GM23248 (cell line): ENCODE results near the gene CLSTN2. TPM values are rescaled to one million over a fixed set of nuclear protein-coding genes. Genes with fewer than 3 reads are reported as not detected.

Source experiments
- DNase-seq: peaks from one replicate; pipeline ENCODE4 v3.0.0-alpha.2; 2015
- H2AFZ ChIP-seq: fragments of 200-600 bp; sonication (generic); 2 replicates; pipeline ENCODE4 v1.6.1; 2016; ENCODE audit warnings: antibody characterized with exemption
- H3F3A ChIP-seq: fragments of 200-600 bp; sonication (generic); 2 replicates; pipeline ENCODE4 v1.6.1; 2016; ENCODE audit warnings: mild to moderate bottlenecking, antibody characterized with exemption, mixed run types; ENCODE audit not compliant: insufficient read depth
- H3K27ac ChIP-seq: fragments of 200-600 bp; sonication (generic); 2 replicates; pipeline ENCODE4 v1.5.1; 2016; ENCODE audit warnings: mild to moderate bottlenecking
- H3K27me3 ChIP-seq: fragments of 200-600 bp; sonication (generic); replicated peaks from 2 replicates; pipeline ENCODE4 v1.6.1; 2016; ENCODE audit warnings: mild to moderate bottlenecking; ENCODE audit not compliant: insufficient read depth
- H3K36me3 ChIP-seq: fragments of 200-600 bp; sonication (generic); 2 replicates; pipeline ENCODE4 v1.6.1; 2016; ENCODE audit warnings: low read depth, mild to moderate bottlenecking
- H3K4me1 ChIP-seq: fragments of 200-600 bp; sonication (generic); 2 replicates; pipeline ENCODE4 v1.6.1; 2016; ENCODE audit warnings: mild to moderate bottlenecking; ENCODE audit not compliant: insufficient read depth
- H3K4me2 ChIP-seq: fragments of 200-600 bp; sonication (generic); one replicate; pipeline ENCODE4 v1.6.1; 2016; ENCODE audit warnings: mild to moderate bottlenecking; ENCODE audit not compliant: unreplicated experiment
- H3K4me3 ChIP-seq: fragments of 200-600 bp; sonication (generic); 2 replicates; pipeline ENCODE4 v1.5.1; 2016; ENCODE audit warnings: mild to moderate bottlenecking
- H3K79me2 ChIP-seq: fragments of 200-600 bp; sonication (generic); 2 replicates; pipeline ENCODE4 v1.6.1; 2016; ENCODE audit warnings: mild to moderate bottlenecking; ENCODE audit not compliant: insufficient read depth
- H3K9ac ChIP-seq: fragments of 200-600 bp; sonication (generic); 2 replicates; pipeline ENCODE4 v1.6.1; 2016; ENCODE audit warnings: mild to moderate bottlenecking
- H3K9me2 ChIP-seq: fragments of 200-600 bp; sonication (generic); 2 replicates; pipeline ENCODE4 v1.6.1; 2016; ENCODE audit warnings: mixed run types, mild to moderate bottlenecking, moderate library complexity; ENCODE audit not compliant: insufficient read depth
- H3K9me3 ChIP-seq: fragments of 200-600 bp; sonication (generic); one replicate; pipeline ENCODE4 v1.6.1; 2017; ENCODE audit warnings: low read depth
- H4K20me1 ChIP-seq: fragments of 200-600 bp; sonication (generic); 2 replicates; pipeline ENCODE4 v1.6.0; 2016; ENCODE audit not compliant: insufficient read depth
- EZH2 ChIP-seq: fragments of 200-600 bp; sonication (generic); IDR thresholded peaks from 2 replicates; pipeline ENCODE4 v1.6.1; 2018; ENCODE audit warnings: antibody characterized with exemption, mild to moderate bottlenecking; ENCODE audit not compliant: insufficient read depth, poor library complexity, severe bottlenecking
- EZH2phosphoT487 ChIP-seq: fragments of 200-600 bp; sonication (generic); IDR thresholded peaks from 2 replicates; pipeline ENCODE4 v1.6.1; 2018; ENCODE audit warnings: antibody characterized with exemption, moderate library complexity, mild to moderate bottlenecking, low read depth; ENCODE audit not compliant: insufficient read depth
- WGBS, 2 experiments: methylation state at CpG; one replicate each; pipeline ENCODE4 v1.1.6; 2015 to 2017; ENCODE audit warnings: low lambda C conversion rate in 2 of 2, low coverage in 1 of 2; ENCODE audit errors: missing lambda C conversion rate in 2 of 2; 5-methylcytosine and 5-hydroxymethylcytosine counted together
- in situ Hi-C: fragments of 300-500 bp; cut with MboI; formaldehyde crosslinking; loops from 2 replicates; pipeline ENCODE4 v1.15.0; 2020
- polyA plus RNA-seq: library from polyadenylated mRNA; unstranded; fragments of >200 nt; fragmentation: Nextera tagmentation; extraction: Ambion mirVana; gene quantifications from 2 replicates; pipeline ENCODE4 v1.2.1, GENCODE V29; 2016
- total RNA-seq: library from RNA; depleted of rRNA; stranded (reverse); fragments of >200 nt; shearing (Covaris generic); gene quantifications from 2 replicates; pipeline ENCODE4 v1.2.3, GENCODE V29; 2014

CLSTN2 gene
- total and polyA plus RNA-seq, 2 experiments from 2014 or later: not detected

DNA sequence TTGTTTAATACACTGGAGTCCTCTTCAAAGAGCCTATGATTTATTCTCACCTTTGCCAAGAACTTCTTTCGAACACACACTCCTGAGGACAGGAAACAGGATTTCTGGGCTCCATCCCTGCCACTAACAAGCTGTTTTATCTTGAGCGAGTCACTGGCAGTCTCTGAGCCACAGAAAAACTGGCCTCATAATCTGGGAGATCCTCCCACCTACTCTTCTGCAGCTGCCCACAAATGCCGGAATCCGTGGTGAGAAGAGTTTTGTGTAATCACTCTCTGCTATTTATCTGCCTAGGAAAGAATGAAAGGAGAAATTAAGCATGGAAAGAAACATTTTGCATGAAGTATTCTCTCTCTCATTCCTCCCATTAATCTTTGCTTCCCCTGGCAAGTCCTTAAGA is 570.9 kb downstream of the CLSTN2 start:
- Histone ChIP-seq H3K36me3 (no peaks in the 10 kb centered on the region), H3K9me2 (no peaks in the 10 kb centered on the region), H3K4me2 (no peak overlapping the region), H3K27me3 (peaks cover 7% of the 10 kb centered on the region; the same call in 1 of the 2 replicates), H3F3A (no peaks in the 10 kb centered on the region), H3K79me2 (no peaks in the 10 kb centered on the region), H3K9me3 (no peaks in the 10 kb centered on the region), H4K20me1 (no peaks in the 10 kb centered on the region), H3K4me3 (no peak overlapping the region), H3K27ac (no peak overlapping the region), H3K9ac (no peak overlapping the region), H2AFZ (no peak overlapping the region), H3K4me1 (no peaks in the 10 kb centered on the region)
- TF ChIP-seq EZH2phosphoT487 (no peak), EZH2 (no peak)
- in situ Hi-C loops: no loop called here
- 18 to 21% methylated on average over 4 of the region's 4 CpGs for WGBS, 2 experiments
- no peak for DNase-seq

DNA sequence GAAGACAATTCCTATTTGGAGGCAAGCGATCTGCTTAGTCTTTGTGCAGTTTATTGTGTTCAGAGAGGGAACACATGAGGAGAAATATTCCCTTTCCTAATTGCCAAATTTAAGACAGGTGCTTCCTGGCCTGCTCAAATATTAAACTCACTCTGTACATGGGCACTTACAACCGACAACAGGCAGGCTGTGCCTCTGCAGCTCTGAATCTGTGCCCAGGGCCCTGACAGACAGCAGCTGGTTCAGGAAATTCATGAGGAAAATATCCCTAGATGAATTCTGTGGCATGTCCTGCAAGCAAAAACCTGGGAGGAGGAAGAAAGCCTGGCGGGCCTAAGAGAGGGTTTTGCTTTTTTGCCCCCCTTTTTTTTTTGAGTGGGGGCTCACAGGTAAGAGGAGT is 573.6 kb downstream of the CLSTN2 start:
- Histone ChIP-seq H3K4me1 (no peaks in the 10 kb centered on the region), H3K79me2 (no peaks in the 10 kb centered on the region), H4K20me1 (no peaks in the 10 kb centered on the region), H3K9me2 (no peaks in the 10 kb centered on the region), H3K4me2 (no peak overlapping the region), H3K4me3 (no peak overlapping the region), H2AFZ (no peak overlapping the region), H3K9me3 (no peaks in the 10 kb centered on the region), H3K9ac (no peak overlapping the region), H3K36me3 (no peaks in the 10 kb centered on the region), H3F3A (no peaks in the 10 kb centered on the region), H3K27me3 (peaks cover 7% of the 10 kb centered on the region; the same call in 1 of the 2 replicates), H3K27ac (no peak overlapping the region)
- 0 to 1% methylated on average over 3 of the region's 3 CpGs for WGBS, 2 experiments
- no peak for TF ChIP-seq EZH2
- TF ChIP-seq EZH2phosphoT487: no peak
- no peak for DNase-seq
- in situ Hi-C loops: no loop called here

DNA sequence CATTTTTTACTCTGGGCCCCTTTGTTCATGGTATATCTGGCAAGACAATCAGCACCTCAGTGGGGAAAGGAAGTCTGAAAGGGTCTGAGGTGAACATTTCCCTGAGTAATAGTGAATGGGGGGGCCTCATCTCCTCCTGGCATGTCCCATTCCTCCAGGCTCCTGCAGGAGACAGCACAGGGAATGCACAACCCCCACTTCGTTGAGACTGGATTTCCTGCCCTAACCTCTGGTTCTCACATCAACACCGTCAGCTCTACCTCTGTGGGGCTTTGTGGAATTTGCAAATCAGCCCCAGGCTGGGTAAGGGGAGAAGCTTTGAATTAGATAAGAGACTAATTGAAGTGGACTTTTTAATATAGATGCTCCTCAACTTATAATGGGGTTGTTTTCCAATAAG is 574.5 kb downstream of the CLSTN2 start:
- TF ChIP-seq EZH2 (no peak), EZH2phosphoT487 (no peak)
- Histone ChIP-seq H3K9me3 (no peaks in the 10 kb centered on the region), H3K27ac (no peak overlapping the region), H2AFZ (no peak overlapping the region), H3F3A (no peaks in the 10 kb centered on the region), H3K4me3 (no peak overlapping the region), H3K9ac (no peak overlapping the region), H4K20me1 (no peaks in the 10 kb centered on the region), H3K4me2 (no peak overlapping the region), H3K27me3 (peaks cover 7% of the 10 kb centered on the region; the same call in 1 of the 2 replicates), H3K36me3 (no peaks in the 10 kb centered on the region), H3K4me1 (no peaks in the 10 kb centered on the region), H3K9me2 (no peaks in the 10 kb centered on the region), H3K79me2 (no peaks in the 10 kb centered on the region)
- in situ Hi-C loops: no loop called here
- WGBS, 2 experiments: 18 to 33% methylated on average over 2 of the region's 2 CpGs
- no peak for DNase-seq

DNA sequence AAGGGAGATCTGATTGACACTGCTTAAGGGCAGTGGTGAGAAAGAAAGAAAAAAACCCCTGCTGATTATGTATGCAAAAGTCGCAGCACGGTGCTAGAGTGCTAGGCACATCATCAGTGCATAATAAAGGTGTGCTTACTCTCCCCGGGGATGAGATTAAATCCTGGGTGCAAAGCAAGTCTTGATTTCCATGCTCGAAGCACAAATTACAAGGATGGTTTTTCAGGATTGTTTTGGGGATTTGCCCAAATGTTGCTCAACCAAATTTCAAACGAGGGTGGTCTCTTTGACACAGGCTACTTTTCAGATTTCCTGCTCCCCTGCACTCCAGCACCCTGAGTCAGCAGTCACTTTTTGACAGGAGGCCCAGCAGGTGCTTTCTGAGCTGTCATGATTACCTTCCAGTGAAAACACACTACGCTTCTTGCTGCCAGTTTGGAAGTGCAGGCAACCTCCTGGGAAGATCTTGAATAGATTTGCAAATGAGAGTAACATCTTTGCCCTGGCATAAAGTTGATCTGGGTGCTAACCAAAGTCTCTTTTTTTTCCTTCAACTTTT is 575.4 kb downstream of the CLSTN2 start:
- Histone ChIP-seq H3K36me3 (no peaks in the 10 kb centered on the region), H3K27ac (no peak overlapping the region), H3K4me1 (no peaks in the 10 kb centered on the region), H3F3A (no peaks in the 10 kb centered on the region), H3K9me3 (no peaks in the 10 kb centered on the region), H3K4me3 (no peak overlapping the region), H2AFZ (no peak overlapping the region), H3K4me2 (no peak overlapping the region), H3K79me2 (no peaks in the 10 kb centered on the region), H4K20me1 (no peaks in the 10 kb centered on the region), H3K9me2 (no peaks in the 10 kb centered on the region), H3K27me3 (peaks cover 7% of the 10 kb centered on the region; the same call in 1 of the 2 replicates), H3K9ac (no peak overlapping the region)
- 2 to 4% methylated on average over 6 of the region's 6 CpGs for WGBS, 2 experiments
- in situ Hi-C loops: no loop called here
- TF ChIP-seq EZH2phosphoT487 (no peak), EZH2 (no peak)
- no peak for DNase-seq
